ENCODE results near the gene ZNF217.
"Not testable (repeated sequence)": the region's sequence is repeated elsewhere in the genome, so short reads cannot be mapped to it uniquely, and the experiment has no call there.

Gene ZNF217

GRCh38 chr20:53597521-53598120, 4.0 kb upstream of the ZNF217 start:
- no peaks in the 10 kb centered on the region for H3K36me3 ChIP-seq (ENCODE audit: control insufficient read depth, insufficient read depth, low read length)
- DNase-seq (ENCODE audit: extremely low read depth, insufficient read length), result no peak
- H3K4me3 ChIP-seq (replicated peaks; ENCODE audit: low read depth, low read length), result no peak overlapping the region
- no peak for TF ChIP-seq CTCF (IDR thresholded peaks at IDR 0.05; ENCODE audit: insufficient read depth, low read length, poor library complexity, severe bottlenecking)
- H3K27me3 ChIP-seq (replicated peaks; ENCODE audit: control insufficient read depth, insufficient read depth, low read length), result no peaks in the 10 kb centered on the region

GRCh38 chr20:53597030-53597482, 3.4 kb upstream of the ZNF217 start:
- H3K4me3 ChIP-seq (replicated peaks; ENCODE audit: low read depth, low read length), result no peak overlapping the region
- no peak for TF ChIP-seq CTCF (IDR thresholded peaks at IDR 0.05; ENCODE audit: insufficient read depth, low read length, poor library complexity, severe bottlenecking)
- H3K27me3 ChIP-seq (replicated peaks; ENCODE audit: control insufficient read depth, insufficient read depth, low read length), result no peaks in the 10 kb centered on the region
- H3K36me3 ChIP-seq (ENCODE audit: control insufficient read depth, insufficient read depth, low read length), result no peaks in the 10 kb centered on the region
- no peak for DNase-seq (ENCODE audit: extremely low read depth, insufficient read length)

- H3K4me3 ChIP-seq (replicated peaks; ENCODE audit: low read depth, low read length), result not testable (repeated sequence)
These were observed 2.8 kb upstream of the ZNF217 start for GRCh38 chr20:53596189-53597001.

GRCh38 chr20:53595742-53596141, 2.1 kb upstream of the ZNF217 start:
- H3K27me3 ChIP-seq (replicated peaks; ENCODE audit: control insufficient read depth, insufficient read depth, low read length); H3K4me3 ChIP-seq (replicated peaks; ENCODE audit: low read depth, low read length); DNase-seq (ENCODE audit: extremely low read depth, insufficient read length); H3K36me3 ChIP-seq (ENCODE audit: control insufficient read depth, insufficient read depth, low read length): not testable (repeated sequence)

More at GRCh38 chr20:53596189-53597001, 2.8 kb upstream of the ZNF217 start:
- not testable (repeated sequence) for H3K27me3 ChIP-seq (replicated peaks; ENCODE audit: control insufficient read depth, insufficient read depth, low read length); DNase-seq (ENCODE audit: extremely low read depth, insufficient read length); H3K36me3 ChIP-seq (ENCODE audit: control insufficient read depth, insufficient read depth, low read length)

GRCh38 chr20:53595018-53595378, 1.4 kb upstream of the ZNF217 start:
- TF ChIP-seq CTCF (IDR thresholded peaks at IDR 0.05; ENCODE audit: insufficient read depth, low read length, poor library complexity, severe bottlenecking), result no peak
- peak overlapping the region; percentile 66 for H3K4me3 ChIP-seq (replicated peaks; ENCODE audit: low read depth, low read length)
- DNase-seq (ENCODE audit: extremely low read depth, insufficient read length), result no peak
- H3K27me3 ChIP-seq (replicated peaks; ENCODE audit: control insufficient read depth, insufficient read depth, low read length), result no peaks in the 10 kb centered on the region
- no peaks in the 10 kb centered on the region for H3K36me3 ChIP-seq (ENCODE audit: control insufficient read depth, insufficient read depth, low read length)

GRCh38 chr20:53594068-53595017, 704 bp upstream of the ZNF217 start:
- Histone ChIP-seq H3K4me3 (replicated peaks; ENCODE audit: low read depth, low read length) (peak overlapping the region; percentile 83), H3K27me3 (replicated peaks; ENCODE audit: control insufficient read depth, insufficient read depth, low read length) (no peaks in the 10 kb centered on the region), H3K36me3 (ENCODE audit: control insufficient read depth, insufficient read depth, low read length) (no peaks in the 10 kb centered on the region)
- TF ChIP-seq CTCF (IDR thresholded peaks at IDR 0.05; ENCODE audit: insufficient read depth, low read length, poor library complexity, severe bottlenecking), result no peak
- peak; percentile 91 for DNase-seq (ENCODE audit: extremely low read depth, insufficient read length)

Measured in GM06990 (cell line).